GM18507 (cell line): ENCODE data around the gene TRAPPC6A.
A peak's percentile ranks its signal among the peaks of the same experiment; 100 is the strongest.
"Not testable (repeated sequence)": the region's sequence is repeated elsewhere in the genome, so short reads cannot be mapped to it uniquely, and the experiment has no call there.

ENCODE experiments used
- DNase-seq: peaks from one replicate; pipeline ENCODE4 v3.0.0; 2011; ENCODE audit warnings: low read depth; ENCODE audit not compliant: insufficient read length; ENCODE audit errors: extremely low spot score
- FAIRE-seq: peaks from 2 replicates; lab custom pipeline; 2011; peaks lifted over from hg19 to GRCh38; lab: Jason Lieb, UNC

Gene TRAPPC6A

GRCh38 chr19:45138303-45138751 is 39.7 kb downstream of the TRAPPC6A start:
- FAIRE-seq = no peak
- no peak for DNase-seq

- peak; percentile 75 for DNase-seq
- FAIRE-seq = peak; percentile 99
Measured at GRCh38 chr19:45137179-45137761, 40.8 kb downstream of the TRAPPC6A start.

- FAIRE-seq (peak; percentile 80), DNase-seq (no peak)
Measured at GRCh38 chr19:45136507-45137178, 41.4 kb downstream of the TRAPPC6A start.

- no peak for FAIRE-seq
- DNase-seq = no peak
Measured at GRCh38 chr19:45135176-45135885, 42.7 kb downstream of the TRAPPC6A start.

GRCh38 chr19:45133661-45134060 is 44.4 kb downstream of the TRAPPC6A start:
- DNase-seq (no peak), FAIRE-seq (no peak)

GRCh38 chr19:45130888-45131615 is 47.0 kb downstream of the TRAPPC6A start:
- DNase-seq (no peak), FAIRE-seq (no peak)

GRCh38 chr19:45130236-45130635 is 47.8 kb downstream of the TRAPPC6A start:
- FAIRE-seq = no peak

GRCh38 chr19:45128806-45129205 is 49.2 kb downstream of the TRAPPC6A start:
- DNase-seq (no peak), FAIRE-seq (no peak)

More at GRCh38 chr19:45130236-45130635, 47.8 kb downstream of the TRAPPC6A start:
- no peak for DNase-seq

GRCh38 chr19:45128146-45128545 is 49.9 kb downstream of the TRAPPC6A start:
- DNase-seq (no peak), FAIRE-seq (no peak)

- no peak for FAIRE-seq
- DNase-seq = no peak
Measured at GRCh38 chr19:45126654-45127053, 51.4 kb downstream of the TRAPPC6A start.

- peak; percentile 94 for FAIRE-seq
- no peak for DNase-seq
Measured at GRCh38 chr19:45125975-45126493, 52.0 kb downstream of the TRAPPC6A start.

- FAIRE-seq (no peak), DNase-seq (no peak)
Measured at GRCh38 chr19:45125360-45125759, 52.7 kb downstream of the TRAPPC6A start.

GRCh38 chr19:45124021-45124420 is 54.0 kb downstream of the TRAPPC6A start:
- DNase-seq (no peak), FAIRE-seq (no peak)

- no peak for FAIRE-seq
Measured at GRCh38 chr19:45123440-45123850, 54.6 kb downstream of the TRAPPC6A start.

GRCh38 chr19:45122832-45123231 is 55.2 kb downstream of the TRAPPC6A start:
- FAIRE-seq = no peak

More at GRCh38 chr19:45123440-45123850, 54.6 kb downstream of the TRAPPC6A start:
- no peak for DNase-seq

GRCh38 chr19:45121827-45122345 is 56.2 kb downstream of the TRAPPC6A start:
- no peak for DNase-seq
- FAIRE-seq = no peak

More at GRCh38 chr19:45122832-45123231, 55.2 kb downstream of the TRAPPC6A start:
- no peak for DNase-seq

- FAIRE-seq (no peak), DNase-seq (no peak)
Measured at GRCh38 chr19:45119582-45119981, 58.5 kb downstream of the TRAPPC6A start.

GRCh38 chr19:45118591-45119355 is 59.3 kb downstream of the TRAPPC6A start:
- peak; percentile 60 for FAIRE-seq

GRCh38 chr19:45118106-45118505 is 59.9 kb downstream of the TRAPPC6A start:
- DNase-seq = no peak
- FAIRE-seq = no peak

More at GRCh38 chr19:45118591-45119355, 59.3 kb downstream of the TRAPPC6A start:
- not testable (repeated sequence) for DNase-seq
